ENCODE measurements around the gene APRT. TPM values are rescaled to one million over a fixed set of nuclear protein-coding genes. Genes with fewer than 3 reads are reported as not detected.

Gene APRT
- total RNA-seq, 2 experiments from 2014 or later, result 153 to 154 TPM

GRCh38 chr16:88792668-88793250, 19.0 kb downstream of the APRT start:
- DNase-seq (no peak), ATAC-seq (ENCODE audit: poor library complexity) (no peak)
- peak overlapping the region in 1 of 2 donors; percentile 70 for H3K27ac ChIP-seq (ENCODE audit: low read depth in 1 of 2, low read length in 2 of 2)
- no peaks in the 10 kb centered on the region for H3K9me3 Mint-ChIP-seq
- peak overlapping the region; percentile 66 for H3K4me3 Mint-ChIP-seq
- TF ChIP-seq CTCF (IDR thresholded peaks at IDR 0.05), result no peak
- H3K36me3 Mint-ChIP-seq (ENCODE audit: low read depth), result no peaks in the 10 kb centered on the region
- H3K27me3 Mint-ChIP-seq, result no peaks in the 10 kb centered on the region
- peaks cover 73% of the 10 kb centered on the region for H3K4me1 ChIP-seq (ENCODE audit: insufficient read depth, low read length)
- ChIA-PET CTCF (interaction anchor here (1.1 to 3.1 kb wide), 2 partner anchors 10 to 55 kb away, joined by 3 to 16 read pairs; no protein-coding TSS in a partner anchor), POLR2A (interaction anchor here (0.9 to 3.1 kb wide), 4 partner anchors 9 to 92 kb away, joined by 3 to 19 read pairs (median 4); no protein-coding TSS in a partner anchor)
- H3K27ac Mint-ChIP-seq, result peak overlapping the region; percentile 72
- H3K9me3 ChIP-seq (ENCODE audit: control insufficient read depth in 1 of 2, insufficient read depth in 1 of 2, low read length in 2 of 2), result no peaks in the 10 kb centered on the region
- intact Hi-C loops (cut with DNase I, micrococcal nuclease), result no loop called here
- no peaks in the 10 kb centered on the region for H3K27me3 ChIP-seq (ENCODE audit: control insufficient read depth in 1 of 2, insufficient read depth in 2 of 2, low read length in 2 of 2)
- H3K4me1 Mint-ChIP-seq (ENCODE audit: low read depth), result peaks cover 59% of the 10 kb centered on the region
- no peaks in the 10 kb centered on the region for H3K36me3 ChIP-seq (ENCODE audit: insufficient read depth, low read length)
- no peak overlapping the region for H3K4me3 ChIP-seq (ENCODE audit: low read length)

- H3K4me1 Mint-ChIP-seq (ENCODE audit: low read depth), result peaks cover 59% of the 10 kb centered on the region
- no peak overlapping the region for H3K4me3 ChIP-seq (ENCODE audit: low read length)
- no peaks in the 10 kb centered on the region for H3K27me3 Mint-ChIP-seq
- peaks cover 73% of the 10 kb centered on the region for H3K4me1 ChIP-seq (ENCODE audit: insufficient read depth, low read length)
- peak overlapping the region; percentile 26 to 70 for H3K27ac ChIP-seq (ENCODE audit: low read depth in 1 of 2, low read length in 2 of 2)
- POLR2A ChIA-PET, result interaction anchor here (1.2 kb wide), 2 partner anchors 8 to 92 kb away, joined by 3 to 6 read pairs; no protein-coding TSS in a partner anchor
- no peaks in the 10 kb centered on the region for H3K36me3 ChIP-seq (ENCODE audit: insufficient read depth, low read length)
- ATAC-seq (ENCODE audit: poor library complexity) (no peak), DNase-seq (no peak)
- no peak for TF ChIP-seq CTCF (IDR thresholded peaks at IDR 0.05)
- H3K9me3 Mint-ChIP-seq, result no peaks in the 10 kb centered on the region
- H3K4me3 Mint-ChIP-seq, result peak overlapping the region; percentile 25
- peak overlapping the region; percentile 86 for H3K27ac Mint-ChIP-seq
- H3K36me3 Mint-ChIP-seq (ENCODE audit: low read depth), result no peaks in the 10 kb centered on the region
- no peaks in the 10 kb centered on the region for H3K9me3 ChIP-seq (ENCODE audit: control insufficient read depth in 1 of 2, insufficient read depth in 1 of 2, low read length in 2 of 2)
- CTCF ChIA-PET, result interaction anchor here (3.1 kb wide), 1 partner anchor 55 kb away, joined by 16 read pairs; no protein-coding TSS in a partner anchor
- H3K27me3 ChIP-seq (ENCODE audit: control insufficient read depth in 1 of 2, insufficient read depth in 2 of 2, low read length in 2 of 2), result no peaks in the 10 kb centered on the region
- intact Hi-C loops (cut with DNase I, micrococcal nuclease), result no loop called here
These were observed 19.6 kb downstream of the APRT start for GRCh38 chr16:88792078-88792550.

- Histone ChIP-seq H3K9me3 (ENCODE audit: control insufficient read depth in 1 of 2, insufficient read depth in 1 of 2, low read length in 2 of 2) (no peaks in the 10 kb centered on the region), H3K36me3 (ENCODE audit: insufficient read depth, low read length) (no peaks in the 10 kb centered on the region), H3K4me3 (ENCODE audit: low read length) (peak overlapping the region; percentile 36), H3K4me1 (ENCODE audit: insufficient read depth, low read length) (peaks cover 67% of the 10 kb centered on the region), H3K27me3 (ENCODE audit: control insufficient read depth in 1 of 2, insufficient read depth in 2 of 2, low read length in 2 of 2) (no peaks in the 10 kb centered on the region), H3K27ac (ENCODE audit: low read depth in 1 of 2, low read length in 2 of 2) (peak overlapping the region; percentile 47 to 75)
- H3K36me3 Mint-ChIP-seq (ENCODE audit: low read depth), result no peaks in the 10 kb centered on the region
- H3K4me3 Mint-ChIP-seq, result peak overlapping the region; percentile 77
- CTCF ChIA-PET, result interaction anchor here (1.8 kb wide), 1 partner anchor 53 kb away, joined by 5 read pairs; no protein-coding TSS in a partner anchor
- no peaks in the 10 kb centered on the region for H3K9me3 Mint-ChIP-seq
- H3K4me1 Mint-ChIP-seq (ENCODE audit: low read depth), result peaks cover 53% of the 10 kb centered on the region
- H3K27me3 Mint-ChIP-seq, result no peaks in the 10 kb centered on the region
- ATAC-seq (ENCODE audit: poor library complexity) (peak; percentile 68), DNase-seq (peak in 12 of 14 experiments; percentile 37 to 83 (median 56))
- POLR2A ChIA-PET, result no interaction called here
- H3K27ac Mint-ChIP-seq, result peak overlapping the region; percentile 86
- intact Hi-C loops (cut with DNase I, micrococcal nuclease), result no loop called here
- no peak for TF ChIP-seq CTCF (IDR thresholded peaks at IDR 0.05)
These were observed 21.2 kb downstream of the APRT start for GRCh38 chr16:88790312-88791211.
